AML-193 (cell line): ENCODE results near the gene NDUFA7.
"Not testable (repeated sequence)": the region's sequence is repeated elsewhere in the genome, so short reads cannot be mapped to it uniquely, and the experiment has no call there.

Experiments used
- DNase-seq, 2 experiments: peaks; one replicate each; lab custom pipeline; 2025; lab: John Stamatoyannopoulos, UW

The NDUFA7 gene

GRCh38 chr19:8319807-8320520 lies 1.2 kb downstream of the NDUFA7 start:
- DNase-seq, result no peak

GRCh38 chr19:8318835-8319234 lies 2.3 kb downstream of the NDUFA7 start:
- not testable (repeated sequence) for DNase-seq

- no peak for DNase-seq
These were observed 4.6 kb downstream of the NDUFA7 start for GRCh38 chr19:8316351-8317125.

GRCh38 chr19:8314981-8315640 lies 6.1 kb downstream of the NDUFA7 start:
- DNase-seq, result not testable (repeated sequence)

- DNase-seq, result no peak
These were observed 9.5 kb downstream of the NDUFA7 start for GRCh38 chr19:8311461-8312260.

- no peak for DNase-seq
These were observed 10.7 kb downstream of the NDUFA7 start for GRCh38 chr19:8310342-8311055.

GRCh38 chr19:8308891-8309291 lies 12.3 kb downstream of the NDUFA7 start:
- DNase-seq, result no peak

- peak; percentile 68 to 75 for DNase-seq
These were observed 13.0 kb downstream of the NDUFA7 start, which contains the start of gene CD320 for GRCh38 chr19:8307965-8308866. TSS of gene CD320 (minus strand) at chr19:8308358. CDS start at chr19:8308290, 68 bp downstream.

- no peak for DNase-seq
These were observed 13.7 kb downstream of the NDUFA7 start for GRCh38 chr19:8307400-8307964.

GRCh38 chr19:8306235-8307054 lies 14.7 kb downstream of the NDUFA7 start:
- DNase-seq, result no peak

- DNase-seq, result no peak
These were observed 15.4 kb downstream of the NDUFA7 start for GRCh38 chr19:8305798-8306197.

GRCh38 chr19:8304841-8305621 lies 16.1 kb downstream of the NDUFA7 start:
- DNase-seq, result no peak

- DNase-seq, result no peak
These were observed 18.4 kb downstream of the NDUFA7 start for GRCh38 chr19:8302734-8303133.

GRCh38 chr19:8302357-8302691 lies 18.9 kb downstream of the NDUFA7 start:
- no peak for DNase-seq

- not testable (repeated sequence) for DNase-seq
These were observed 29.8 kb downstream of the NDUFA7 start for GRCh38 chr19:8291337-8291736.

- DNase-seq, result not testable (repeated sequence)
These were observed 44.7 kb downstream of the NDUFA7 start for GRCh38 chr19:8276508-8276907.

GRCh38 chr19:8269724-8270123 lies 51.5 kb downstream of the NDUFA7 start:
- no peak for DNase-seq

- DNase-seq, result no peak
These were observed 55.3 kb downstream of the NDUFA7 start for GRCh38 chr19:8265872-8266271.
